ENCODE data around the gene CCR3.
A peak's percentile ranks its signal among the peaks of the same experiment; 100 is the strongest.

DNA sequence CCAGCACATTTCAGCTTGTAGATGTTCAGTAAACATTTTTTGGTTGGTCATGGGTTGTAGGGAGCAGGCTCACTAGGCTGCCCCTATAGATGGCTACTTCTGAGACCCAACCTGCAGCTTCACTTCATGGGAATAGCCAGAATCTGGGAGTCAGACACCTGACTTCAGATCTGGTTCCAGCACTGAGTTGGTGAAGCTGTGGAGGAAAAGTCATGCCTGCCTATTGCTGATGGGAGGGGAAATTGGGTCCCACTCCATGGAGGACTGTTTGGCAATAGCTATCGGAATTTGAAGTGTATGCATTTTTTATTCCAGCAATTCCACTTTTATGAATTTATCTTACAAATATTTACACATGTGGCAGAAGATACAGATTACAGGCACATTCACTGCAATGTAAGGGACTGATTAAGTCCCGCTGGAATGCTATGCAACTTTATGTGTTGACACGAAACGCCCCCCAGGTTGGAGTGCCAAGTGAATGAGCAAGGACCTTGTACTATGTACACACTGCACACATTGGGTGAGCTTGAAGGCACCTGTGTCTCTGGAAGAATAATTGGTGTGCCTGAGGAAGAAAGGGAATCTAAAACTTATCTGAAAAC, 26.3 kb upstream of the CCR3 start:
- TF ChIP-seq CTCF (IDR thresholded peaks at IDR 0.05) (no peak), POLR2A (IDR thresholded peaks at IDR 0.05) (no peak), POLR2AphosphoS5 (IDR thresholded peaks at IDR 0.05) (peak; percentile 63)
